ENCODE results near the gene PSD.

PSD gene

GRCh38 chr10:102420181-102420713 is 1.7 kb upstream of the PSD start:
- DNase-seq (ENCODE audit: low spot score) = no peak

DNA sequence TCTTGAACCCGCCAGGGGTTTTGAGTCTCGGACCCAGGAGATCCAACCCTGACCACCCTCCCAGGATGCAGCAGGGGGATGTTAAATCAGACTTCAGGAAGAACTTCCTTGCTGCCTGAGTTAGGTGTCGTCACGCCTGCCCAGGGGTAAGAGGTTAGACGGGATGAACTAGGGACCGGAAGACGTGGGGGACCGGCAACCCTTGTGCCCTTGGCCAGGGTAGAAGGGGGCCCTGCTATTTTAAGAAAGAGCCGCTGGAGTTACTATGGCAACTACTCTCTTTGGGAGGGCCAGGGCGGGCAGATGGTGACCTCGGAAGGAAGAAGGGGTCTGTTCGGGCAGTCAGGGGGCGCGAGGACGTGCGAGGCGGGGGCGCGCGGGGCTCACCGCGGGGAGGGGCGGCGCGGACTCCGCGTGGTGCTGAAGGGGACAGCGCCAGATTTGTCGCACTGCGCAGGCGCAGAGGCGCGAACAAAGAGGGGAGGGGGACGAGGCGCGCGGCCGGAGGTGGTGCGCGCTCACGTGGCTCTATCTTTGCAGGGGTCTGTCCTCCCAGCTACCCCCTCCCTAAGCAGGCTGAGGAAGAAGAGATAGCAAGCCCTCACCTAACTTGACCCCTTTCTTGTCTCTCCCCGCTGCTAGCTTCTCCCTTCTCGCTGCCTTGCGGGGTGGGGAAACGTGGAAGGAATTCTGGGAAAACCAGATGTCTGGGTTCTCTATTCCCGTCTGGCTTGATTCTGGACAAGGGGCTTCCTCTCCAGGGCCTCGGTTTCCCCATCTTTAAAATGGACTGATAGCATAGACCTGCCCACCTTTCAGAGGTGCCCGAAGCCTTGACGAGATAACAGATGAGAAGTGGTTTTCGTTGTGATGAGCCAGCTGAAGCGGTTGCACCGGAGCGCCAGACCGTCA is 940 bp upstream of the PSD start:
- DNase-seq (ENCODE audit: low spot score) = peak; percentile 62

DNA sequence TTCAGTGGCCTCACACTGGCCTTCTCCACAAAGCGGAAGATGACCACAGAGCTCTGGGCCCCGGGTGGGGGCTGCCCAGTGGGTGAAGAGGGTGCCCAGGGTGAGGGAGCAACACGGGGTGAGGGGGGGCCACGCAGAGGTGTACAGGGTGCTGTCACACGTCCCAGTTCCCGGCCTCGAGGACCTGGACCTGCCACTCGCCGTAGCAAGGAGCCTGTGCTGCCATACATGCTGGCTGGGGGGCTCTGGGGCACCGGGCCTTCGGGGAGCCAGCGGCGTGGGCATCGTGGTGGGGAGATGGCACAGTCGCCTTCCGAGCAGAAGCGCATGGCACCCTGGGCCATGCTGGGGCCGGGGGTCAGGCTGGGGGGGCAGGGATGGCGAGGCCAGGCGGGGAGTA is 1.9 kb downstream of the PSD start:
- no peak for DNase-seq (ENCODE audit: low spot score)

DNA sequence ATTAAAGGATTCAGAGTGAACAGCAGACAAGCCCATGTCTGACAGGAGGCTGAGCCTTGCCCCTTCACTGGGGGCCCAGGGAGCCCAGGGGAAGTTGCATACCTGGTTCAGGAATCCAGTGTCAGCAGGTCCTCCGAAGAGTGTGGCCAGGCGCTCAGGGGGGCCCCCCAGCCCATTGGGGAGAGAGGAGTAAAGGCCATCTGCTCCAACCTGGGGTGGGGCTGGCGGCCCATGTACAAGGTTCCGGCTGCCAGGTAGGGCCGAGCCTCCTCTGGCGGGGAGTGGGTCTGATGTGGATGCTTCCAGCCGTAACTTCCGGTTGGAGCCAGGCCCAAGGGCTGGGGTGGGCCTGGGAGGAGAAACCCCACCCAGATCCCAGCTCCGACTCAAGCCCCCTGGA is 2.3 kb downstream of the PSD start:
- no peak for DNase-seq (ENCODE audit: low spot score)

- DNase-seq (ENCODE audit: low spot score) = no peak
Observed at GRCh38 chr10:102414749-102415148, 3.8 kb downstream of the PSD start.

- no peak for DNase-seq (ENCODE audit: low spot score)
Observed at GRCh38 chr10:102413806-102414561, 4.6 kb downstream of the PSD start.

DNA sequence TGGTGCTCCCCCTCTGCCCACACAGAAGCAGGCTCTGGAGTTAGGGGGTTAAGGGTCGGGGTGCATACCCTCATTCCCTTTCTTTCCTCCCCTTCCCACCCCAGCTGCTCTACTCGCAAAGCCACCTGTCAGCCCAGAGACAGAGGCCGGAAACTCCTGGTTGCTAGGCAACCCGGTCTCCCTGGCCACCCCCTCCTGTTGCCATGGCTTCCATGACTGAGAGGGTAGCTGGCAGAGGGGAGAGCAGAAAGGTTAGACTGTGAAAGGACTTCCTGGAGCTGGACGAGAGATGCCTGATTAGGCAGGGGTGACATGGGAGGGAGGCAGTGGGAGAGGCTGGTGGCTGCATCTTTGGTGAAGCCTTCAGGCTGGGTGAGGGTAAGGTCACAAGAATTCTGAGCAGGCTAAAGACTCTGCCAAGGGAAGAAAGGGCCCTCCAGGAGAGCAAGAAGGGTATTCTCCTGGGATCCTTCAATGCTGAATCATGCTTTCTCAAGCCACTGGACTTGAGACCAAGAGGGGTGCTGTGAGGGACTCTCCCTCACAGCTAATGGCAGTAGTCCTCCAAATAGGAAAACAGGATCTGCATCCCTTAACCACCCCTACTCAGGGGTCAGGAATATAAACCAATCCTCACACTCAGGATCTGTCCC is 5.4 kb downstream of the PSD start:
- DNase-seq (ENCODE audit: low spot score) = peak; percentile 38

DNA sequence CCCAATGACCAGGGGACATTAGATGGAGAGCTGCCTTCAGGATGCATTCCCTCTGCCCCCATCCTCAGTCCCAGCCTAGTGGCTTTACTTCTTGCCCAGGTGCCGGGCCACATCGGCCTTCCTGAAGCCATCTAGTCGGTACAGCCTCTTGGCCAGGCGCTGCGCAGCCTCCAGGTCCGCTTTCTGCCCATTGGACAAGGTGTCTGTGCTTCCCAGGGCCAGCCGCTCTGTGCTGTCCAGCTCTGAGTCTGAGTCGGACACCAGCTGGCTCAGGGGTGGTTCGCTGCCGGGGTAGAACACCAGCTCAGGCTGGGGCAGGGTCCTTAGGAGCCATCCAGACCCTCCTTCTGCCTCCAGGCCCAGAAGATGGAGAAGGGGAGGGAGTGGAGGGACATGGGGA is 6.3 kb downstream of the PSD start:
- DNase-seq (ENCODE audit: low spot score) = no peak

GRCh38 chr10:102411341-102412255 is 7.0 kb downstream of the PSD start:
- DNase-seq (ENCODE audit: low spot score) = no peak

DNA sequence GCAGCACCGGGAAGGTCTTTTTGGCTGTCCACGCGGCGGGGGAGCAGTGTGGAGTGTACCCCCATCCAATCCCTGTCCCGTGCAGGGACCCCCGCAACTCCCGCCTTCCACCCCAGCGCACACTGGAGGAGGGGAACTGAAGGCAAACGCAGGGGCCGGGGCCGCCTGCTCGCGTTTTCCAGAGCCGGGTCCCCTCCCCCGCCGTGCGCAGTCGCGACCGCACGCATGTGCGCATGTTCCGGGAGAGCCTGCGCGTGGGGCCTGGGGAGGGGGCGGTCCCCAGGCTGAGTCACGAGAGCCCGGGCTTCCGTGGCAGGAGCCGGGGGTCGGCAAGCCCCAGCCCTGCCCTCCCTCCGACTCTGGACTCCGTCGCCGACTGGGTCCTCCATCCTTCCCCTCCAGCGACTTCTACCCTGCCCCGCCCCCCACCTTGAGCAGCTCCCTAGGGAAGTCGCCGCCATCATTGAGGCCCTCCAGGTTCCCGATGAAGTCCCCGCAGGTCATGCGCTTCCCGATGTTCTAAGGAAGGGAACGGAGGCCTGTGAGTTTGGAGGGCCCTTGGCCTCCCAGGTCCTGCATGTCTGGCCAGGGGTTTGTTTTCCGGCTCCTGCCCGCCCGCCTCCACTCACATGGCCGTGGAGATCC is 8.0 kb downstream of the PSD start:
- DNase-seq (ENCODE audit: low spot score) = no peak

GRCh38 chr10:102409604-102410428 is 8.8 kb downstream of the PSD start:
- no peak for DNase-seq (ENCODE audit: low spot score)

DNA sequence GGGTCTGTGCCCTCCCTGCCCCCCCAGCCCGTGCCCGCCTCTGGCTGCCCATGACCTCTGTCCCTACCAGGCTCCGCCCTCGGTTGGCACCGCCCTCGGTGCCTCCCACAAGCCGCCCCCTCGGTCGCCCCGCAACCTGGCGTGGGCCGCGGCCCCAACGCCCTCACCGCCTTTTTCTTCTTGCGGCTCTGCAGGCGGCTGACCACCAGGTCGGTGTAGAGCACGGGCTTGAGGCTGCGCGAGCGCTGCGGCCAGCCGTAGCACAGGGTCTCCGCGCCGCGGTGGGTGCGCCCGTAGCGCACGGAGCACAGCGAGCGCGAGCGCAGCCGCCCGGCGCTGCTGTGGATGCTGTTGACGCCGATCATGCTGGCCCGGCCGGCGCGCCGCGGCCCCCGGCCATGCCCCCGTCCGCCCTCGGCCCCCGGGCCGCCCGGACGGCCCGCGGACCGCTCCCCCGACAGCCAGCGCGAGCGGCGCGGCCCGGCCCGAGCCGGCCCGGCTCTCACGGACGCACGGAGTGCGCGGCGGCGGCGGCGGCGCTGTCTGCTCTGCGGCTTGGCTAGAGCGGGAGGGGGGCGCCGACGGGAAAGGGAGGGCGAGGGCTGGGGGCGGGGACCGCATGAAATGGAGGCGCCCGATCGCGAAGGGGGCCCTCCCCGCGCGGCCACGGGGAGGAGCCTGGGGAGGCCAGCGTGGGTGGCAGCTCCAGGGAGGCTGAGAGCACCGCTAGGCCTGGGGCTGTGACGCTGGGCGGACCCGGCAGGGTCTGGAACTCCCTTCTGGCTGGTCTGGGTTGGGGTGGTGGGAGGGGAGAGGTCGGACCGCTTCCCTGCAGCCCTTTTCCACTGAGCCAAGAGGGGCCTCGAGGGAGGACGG is 9.6 kb downstream of the PSD start:
- DNase-seq (ENCODE audit: low spot score) = peak; percentile 62

DNA sequence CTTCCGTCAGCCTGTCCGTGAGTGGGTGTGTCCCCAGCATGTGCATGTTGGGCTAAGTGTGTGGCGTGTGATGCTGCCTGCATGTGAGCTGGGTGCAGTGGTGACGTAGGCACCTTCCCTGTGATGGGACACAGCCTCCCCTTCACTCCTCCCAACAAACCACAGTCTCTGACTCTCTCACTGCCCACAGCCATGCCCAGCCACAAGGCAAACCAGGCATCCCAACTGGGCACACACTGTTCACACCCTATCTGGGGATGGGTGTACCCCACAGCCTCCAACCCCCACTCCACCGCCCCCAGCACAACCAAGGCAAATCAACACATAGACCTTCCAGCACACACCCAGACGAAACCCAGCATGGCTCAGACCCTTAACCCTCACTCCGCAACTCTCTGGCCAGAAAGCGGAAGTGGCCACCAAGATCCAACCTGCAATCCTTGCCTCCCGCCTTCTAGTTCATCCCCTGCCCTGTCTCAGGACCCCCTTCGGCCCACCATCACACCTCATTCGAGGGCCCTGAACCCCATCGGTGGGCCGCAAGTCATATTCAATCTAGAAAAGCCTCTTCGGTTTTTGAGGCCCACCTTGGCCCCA is 10.4 kb downstream of the PSD start:
- no peak for DNase-seq (ENCODE audit: low spot score)

- DNase-seq (ENCODE audit: low spot score) = no peak
Observed at GRCh38 chr10:102407425-102408130, 11.0 kb downstream of the PSD start.

GRCh38 chr10:102406815-102407214 is 11.8 kb downstream of the PSD start:
- no peak for DNase-seq (ENCODE audit: low spot score)

DNA sequence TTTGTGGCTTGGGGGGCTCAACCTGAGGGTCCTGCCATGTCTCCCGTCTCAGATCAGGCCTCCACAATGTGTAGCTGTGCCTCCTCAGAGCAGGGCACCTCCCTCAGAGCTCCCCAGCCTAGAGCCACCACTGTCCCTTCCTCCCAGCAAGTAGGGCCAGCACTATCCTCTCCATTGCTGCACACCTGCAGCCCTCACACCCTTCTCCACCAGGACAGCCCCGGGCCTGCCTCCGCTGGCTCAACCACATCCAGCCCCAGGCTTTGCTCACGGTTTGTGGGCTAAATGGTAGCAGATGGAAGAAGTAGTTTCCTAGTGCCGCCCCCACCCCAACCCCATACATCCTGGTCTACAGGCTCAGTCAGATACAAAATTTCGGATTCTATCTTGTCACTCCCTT is 13.0 kb downstream of the PSD start:
- no peak for DNase-seq (ENCODE audit: low spot score)

- no peak for DNase-seq (ENCODE audit: low spot score)
Observed at GRCh38 chr10:102405108-102405571, 13.4 kb downstream of the PSD start.
